Activated B cell treated with CpG ODN at 0.5 μM for 24 hours (primary cell): ENCODE measurements around the gene FBXO45. TPM values are rescaled to one million over a fixed set of nuclear protein-coding genes. Genes with fewer than 3 reads are reported as not detected.
"Not testable (repeated sequence)": the region's sequence is repeated elsewhere in the genome, so short reads cannot be mapped to it uniquely, and the experiment has no call there.

ENCODE experiments used
- ATAC-seq: fragments of 200-7000 bp; cut with Tn5 transposase; one replicate; pipeline ENCODE4 v1.10.0; 2021; ENCODE audit warnings: low read depth, mild to moderate bottlenecking, moderate library complexity
- CTCF ChIA-PET: fragments of 350-600 bp; sonication (Branson Sonifier 250); formaldehyde crosslinking; loops from one replicate; lab custom pipeline; 2021; ENCODE audit warnings: antibody characterized with exemption; lab: Charles Lee
- POLR2A ChIA-PET: fragments of 350-600 bp; sonication (Branson Sonifier 250); formaldehyde crosslinking; loops from one replicate; lab custom pipeline; 2021; ENCODE audit warnings: antibody characterized with exemption; lab: Charles Lee
- DNase-seq: peaks from one replicate; pipeline ENCODE4 v3.0.0; 2022
- H3K27ac Mint-ChIP-seq: one replicate; pipeline ENCODE4 v1.8.0; 2020; ENCODE audit warnings: mixed read lengths
- H3K27me3 Mint-ChIP-seq: one replicate; pipeline ENCODE4 v1.8.0; 2021; ENCODE audit warnings: mixed read lengths
- H3K36me3 Mint-ChIP-seq: one replicate; pipeline ENCODE4 v1.8.0; 2021; ENCODE audit warnings: low read depth, mixed read lengths
- H3K4me1 Mint-ChIP-seq: one replicate; pipeline ENCODE4 v1.8.0; 2021; ENCODE audit warnings: mixed read lengths
- H3K4me3 Mint-ChIP-seq: one replicate; pipeline ENCODE4 v1.8.0; 2020; ENCODE audit warnings: mild to moderate bottlenecking, mixed read lengths
- H3K9me3 Mint-ChIP-seq: one replicate; pipeline ENCODE4 v1.8.0; 2020; ENCODE audit warnings: mixed read lengths
- CTCF ChIP-seq: fragments of 200-600 bp; IDR thresholded peaks from one replicate; pipeline ENCODE4 v1.8.0; 2022; ENCODE audit warnings: antibody characterized with exemption, mild to moderate bottlenecking
- intact Hi-C: fragments of 100-400 bp; cut with micrococcal nuclease; formaldehyde crosslinking; loops from one replicate; pipeline ENCODE4 v1.15.1; 2024
- total RNA-seq: library from RNA; stranded (reverse); gene quantifications from 2 replicates; pipeline ENCODE4 v1.2.3, GENCODE V29; 2022

The FBXO45 gene
- total RNA-seq, 1 donor from 2014 or later, result 6.5 TPM

- POLR2A ChIA-PET, result interaction anchor here (0.6 to 6.6 kb wide), 9 partner anchors 8 to 1858 kb away, joined by 3 to 176 read pairs (median 4); partner anchors contain the start of genes CEP19, NRROS, PAK2 and PIGX
- ATAC-seq (peak; percentile 8), DNase-seq (peak; percentile 28)
- Mint-ChIP-seq H3K9me3 (no peaks in the 10 kb centered on the region), H3K4me1 (peaks cover 85% of the 10 kb centered on the region), H3K36me3 (peaks cover 5% of the 10 kb centered on the region), H3K27ac (peak overlapping the region; percentile 96), H3K4me3 (peak overlapping the region; percentile 93), H3K27me3 (no peaks in the 10 kb centered on the region)
- CTCF ChIA-PET, result interaction anchor here (0.7 kb wide), 1 partner anchor 25 kb away, joined by 4 read pairs; no protein-coding TSS in a partner anchor
- no peak for TF ChIP-seq CTCF
- intact Hi-C loops, result loop anchor here (5.0 to 10.0 kb wide), 3 partner anchors 132 to 1949 kb away; partner anchors contain the start of genes FAM43A, NCBP2 and RNF168
Measured at GRCh38 chr3:196634224-196634623, 65.8 kb downstream of the FBXO45 start.

GRCh38 chr3:196634829-196635228, 66.4 kb downstream of the FBXO45 start:
- intact Hi-C loops, result loop anchor here (5.0 to 10.0 kb wide), 3 partner anchors 133 to 1950 kb away; partner anchors contain the start of genes FAM43A, NCBP2 and RNF168
- Mint-ChIP-seq H3K27ac (peak overlapping the region; percentile 78), H3K9me3 (no peaks in the 10 kb centered on the region), H3K4me3 (no peak overlapping the region), H3K4me1 (peaks cover 81% of the 10 kb centered on the region), H3K36me3 (peaks cover 7% of the 10 kb centered on the region), H3K27me3 (no peaks in the 10 kb centered on the region)
- DNase-seq (no peak), ATAC-seq (no peak)
- no peak for TF ChIP-seq CTCF
- CTCF ChIA-PET, result interaction anchor here (0.9 to 1.2 kb wide), 2 partner anchors 25 to 50 kb away, joined by 3 read pairs; no protein-coding TSS in a partner anchor
- POLR2A ChIA-PET, result interaction anchor here (0.6 to 6.6 kb wide), 7 partner anchors 7 to 388 kb away, joined by 3 to 176 read pairs (median 5); partner anchors contain the start of genes CEP19, NRROS, PAK2 and PIGX

- no peak for ATAC-seq
- Mint-ChIP-seq H3K36me3 (peaks cover 21% of the 10 kb centered on the region), H3K4me1 (peaks cover 76% of the 10 kb centered on the region), H3K27me3 (no peaks in the 10 kb centered on the region), H3K4me3 (no peak overlapping the region), H3K9me3 (no peaks in the 10 kb centered on the region), H3K27ac (peak overlapping the region; percentile 9)
- intact Hi-C loops, result loop anchor here (10.0 kb wide), 1 partner anchor 1952 kb away; the partner anchor contains the start of gene FAM43A
- DNase-seq, result no peak
- POLR2A ChIA-PET, result interaction anchor here (0.6 kb wide), 1 partner anchor 24 kb away, joined by 3 read pairs; no protein-coding TSS in a partner anchor
- no peak for TF ChIP-seq CTCF
- CTCF ChIA-PET, result no interaction called here
Measured at GRCh38 chr3:196636369-196637349, 68.2 kb downstream of the FBXO45 start.

GRCh38 chr3:196637941-196638340, 69.5 kb downstream of the FBXO45 start:
- Mint-ChIP-seq H3K27ac (peak overlapping the region; percentile 63), H3K36me3 (peaks cover 23% of the 10 kb centered on the region), H3K4me1 (peaks cover 77% of the 10 kb centered on the region), H3K4me3 (peak overlapping the region; percentile 20)
- CTCF ChIA-PET, result interaction anchor here (3.1 kb wide), 1 partner anchor 29 kb away, joined by 22 read pairs; no protein-coding TSS in a partner anchor
- ATAC-seq, H3K27me3 Mint-ChIP-seq, DNase-seq, H3K9me3 Mint-ChIP-seq: not testable (repeated sequence)
- intact Hi-C loops, result loop anchor here (10.0 kb wide), 1 partner anchor 1953 kb away; the partner anchor contains the start of gene FAM43A
- POLR2A ChIA-PET, result interaction anchor here (0.5 to 7.7 kb wide), 3 partner anchors 6 to 33 kb away, joined by 3 to 176 read pairs (median 3); no protein-coding TSS in a partner anchor

Other genes with a start within 250 kb of the FBXO45 start
- not detected in 2 replicates for gene TM4SF19, start 230.3 kb upstream of the FBXO45 start, total RNA-seq
- 60.8 and 66.5 TPM in 2 replicates for gene UBXN7, start 136.2 kb upstream of the FBXO45 start, total RNA-seq
- 24.5 and 27.8 TPM in 2 replicates for gene RNF168, start 64.9 kb upstream of the FBXO45 start, total RNA-seq
- not detected in 2 replicates for gene SMCO1, start 53.3 kb upstream of the FBXO45 start, total RNA-seq
- gene WDR53, start 106 bp upstream of the FBXO45 start, total RNA-seq, result 14.1 and 14.3 TPM in 2 replicates
- gene NRROS, start 71.0 kb downstream of the FBXO45 start, total RNA-seq, result 88.5 and 92.4 TPM in 2 replicates
- 4.0 and 4.1 TPM in 2 replicates for gene CEP19, start 143.6 kb downstream of the FBXO45 start, total RNA-seq
- gene PIGX, start 143.7 kb downstream of the FBXO45 start, total RNA-seq, result 18.0 and 21.8 TPM in 2 replicates
- 73.7 and 87.1 TPM in 2 replicates for gene PAK2, start 171.2 kb downstream of the FBXO45 start, total RNA-seq